IMR-90 (cell line): ENCODE data around the gene TEDC1. TPM values are rescaled to one million over a fixed set of nuclear protein-coding genes. Genes with fewer than 3 reads are reported as not detected.

Source experiments
- ATAC-seq: fragments of 200-7000 bp; cut with Tn5 transposase; 2 replicates; pipeline ENCODE4 v1.9.1; 2020; ENCODE audit warnings: low read depth, mild to moderate bottlenecking, moderate library complexity
- BruUV-seq: library from RNA; stranded (reverse); fragments of 400-500 nt; replicated peaks from 2 replicates; lab custom pipeline; 2021; lab: Mats Ljungman, UMichigan
- CTCF ChIA-PET: fragments of 300-600 bp; formaldehyde crosslinking; extraction: SDS; loops from one replicate; lab custom pipeline; 2021; ENCODE audit warnings: antibody characterized with exemption; lab: Yijun Ruan, JAX
- POLR2A ChIA-PET: fragments of 300-600 bp; sonication (Branson Sonifier 250); formaldehyde crosslinking; loops from one replicate; lab custom pipeline; 2022; ENCODE audit warnings: antibody characterized with exemption; ENCODE audit not compliant: unreplicated experiment; lab: Charles Lee
- DNase-seq: peaks from one replicate; pipeline ENCODE4 v3.0.0; 2013
- H2AFZ ChIP-seq: replicated peaks from 2 replicates; pipeline ENCODE3; 2013; ENCODE audit warnings: low read length, mild to moderate bottlenecking; ENCODE audit not compliant: poor library complexity
- H2AK5ac ChIP-seq: 2 replicates; pipeline ENCODE4 v1.6.1; 2013; ENCODE audit warnings: low read depth, low read length, inconsistent platforms
- H2AK9ac ChIP-seq: replicated peaks from 2 replicates; pipeline ENCODE3; 2013; ENCODE audit warnings: mild to moderate bottlenecking, low read depth, low read length, moderate library complexity; ENCODE audit not compliant: poor library complexity
- H2BK120ac ChIP-seq: 2 replicates; pipeline ENCODE4 v1.6.1; 2013; ENCODE audit warnings: low read depth, low read length, inconsistent platforms
- H2BK15ac ChIP-seq: 3 replicates; pipeline ENCODE4 v1.6.1; 2013; ENCODE audit warnings: low read depth, low read length, inconsistent platforms
- H2BK20ac ChIP-seq: 2 replicates; pipeline ENCODE4 v1.6.1; 2013; ENCODE audit warnings: low read depth, mild to moderate bottlenecking, inconsistent platforms, low read length, moderate library complexity
- H2BK5ac ChIP-seq: 2 replicates; pipeline ENCODE4 v1.6.1; 2013; ENCODE audit warnings: mild to moderate bottlenecking, low read depth, low read length, inconsistent platforms; ENCODE audit not compliant: poor library complexity, severe bottlenecking
- H3K14ac ChIP-seq: replicated peaks from 2 replicates; pipeline ENCODE4 v1.6.1; 2013; ENCODE audit warnings: low read depth, low read length, inconsistent platforms
- H3K18ac ChIP-seq: 2 replicates; pipeline ENCODE4 v1.6.1; 2013; ENCODE audit warnings: low read depth, low read length, control low read depth
- H3K23ac ChIP-seq: 2 replicates; pipeline ENCODE4 v1.6.1; 2013; ENCODE audit warnings: low read depth, low read length, inconsistent platforms
- H3K27ac ChIP-seq: 2 replicates; pipeline ENCODE4 v1.5.1; 2013; ENCODE audit warnings: mild to moderate bottlenecking, control low read depth, low read length; ENCODE audit not compliant: insufficient read depth
- H3K27me3 ChIP-seq: 2 replicates; pipeline ENCODE4 v1.6.1; 2013; ENCODE audit warnings: low read length; ENCODE audit not compliant: control insufficient read depth, insufficient read depth
- H3K36me3 ChIP-seq: 2 replicates; pipeline ENCODE4 v1.6.1; 2013; ENCODE audit warnings: low read length, mixed read lengths; ENCODE audit not compliant: control insufficient read depth, insufficient read depth
- H3K4ac ChIP-seq: 2 replicates; pipeline ENCODE4 v1.6.1; 2013; ENCODE audit warnings: low read depth, low read length, inconsistent platforms
- H3K4me1 ChIP-seq: 2 replicates; pipeline ENCODE4 v1.6.1; 2013; ENCODE audit warnings: low read length, mixed read lengths; ENCODE audit not compliant: control insufficient read depth, insufficient read depth
- H3K4me2 ChIP-seq: 2 replicates; pipeline ENCODE4 v1.6.1; 2013; ENCODE audit warnings: low read depth, mild to moderate bottlenecking, control low read depth, low read length, moderate library complexity
- H3K4me3 ChIP-seq: 2 replicates; pipeline ENCODE4 v1.5.1; 2013; ENCODE audit warnings: low read depth, mild to moderate bottlenecking, control low read depth, low read length, moderate library complexity; ENCODE audit not compliant: insufficient read depth
- H3K56ac ChIP-seq: 2 replicates; pipeline ENCODE4 v1.6.1; 2013; ENCODE audit warnings: low read length, inconsistent platforms; ENCODE audit not compliant: insufficient read depth; ENCODE audit errors: extremely low read depth
- H3K79me1 ChIP-seq, 2 experiments: 2 replicates each; pipeline ENCODE4 v1.6.1; 2013; ENCODE audit warnings: low read length in 2 of 2, inconsistent platforms in 1 of 2, low read depth in 1 of 2
- H3K9ac ChIP-seq: 2 replicates; pipeline ENCODE4 v1.6.1; 2013; ENCODE audit warnings: low read depth, low read length, control low read depth
- H3K9me1 ChIP-seq: 2 replicates; pipeline ENCODE4 v1.6.1; 2013; ENCODE audit warnings: low read length, inconsistent platforms; ENCODE audit not compliant: insufficient read depth
- H3K9me3 ChIP-seq: 2 replicates; pipeline ENCODE4 v1.6.1; 2013; ENCODE audit warnings: low read length; ENCODE audit not compliant: control insufficient read depth, insufficient read depth
- H4K20me1 ChIP-seq: 2 replicates; pipeline ENCODE4 v1.6.1; 2013; ENCODE audit warnings: low read length, inconsistent platforms; ENCODE audit not compliant: insufficient read depth
- H4K5ac ChIP-seq: 2 replicates; pipeline ENCODE4 v1.6.1; 2013; ENCODE audit warnings: mild to moderate bottlenecking, low read depth, low read length, control low read depth
- H4K8ac ChIP-seq, 2 experiments: 2 replicates each; pipeline ENCODE4 v1.6.1; 2013; ENCODE audit warnings: low read depth in 2 of 2, low read length in 2 of 2, control low read depth in 1 of 2, inconsistent platforms in 1 of 2
- H4K91ac ChIP-seq: 2 replicates; pipeline ENCODE4 v1.6.1; 2013; ENCODE audit warnings: low read depth, low read length, inconsistent platforms; ENCODE audit not compliant: insufficient read depth
- BHLHE40 ChIP-seq: fragments of 150-350 bp; IDR thresholded peaks from 2 replicates; pipeline ENCODE4 v1.6.1; 2016; ENCODE audit warnings: mild to moderate bottlenecking, low read depth, low read length
- CEBPB ChIP-seq: IDR thresholded peaks from 2 replicates; pipeline ENCODE4 v1.6.1; 2012; ENCODE audit warnings: low read depth, low read length, improper control_type of control experiment
- CHD1 ChIP-seq: IDR thresholded peaks from 2 replicates; pipeline ENCODE4 v1.6.1; 2012; ENCODE audit warnings: low read depth, low read length, improper control_type of control experiment
- MAFK ChIP-seq: IDR thresholded peaks from 2 replicates; pipeline ENCODE4 v1.6.1; 2012; ENCODE audit warnings: low read depth, low read length, improper control_type of control experiment
- MAZ ChIP-seq: IDR thresholded peaks from 2 replicates; pipeline ENCODE4 v1.6.1; 2012; ENCODE audit warnings: low read depth, mild to moderate bottlenecking, low read length, improper control_type of control experiment, moderate library complexity, borderline replicate concordance
- NFE2L2 ChIP-seq: fragments of 150-350 bp; IDR thresholded peaks from 2 replicates; pipeline ENCODE4 v1.6.1; 2016; ENCODE audit warnings: low read depth, mild to moderate bottlenecking, low read length
- RCOR1 ChIP-seq: IDR thresholded peaks from 2 replicates; pipeline ENCODE4 v1.6.1; 2012; ENCODE audit warnings: mild to moderate bottlenecking, low read length, improper control_type of control experiment; ENCODE audit not compliant: insufficient replicate concordance
- RFX5 ChIP-seq: IDR thresholded peaks from 2 replicates; pipeline ENCODE4 v1.8.0; 2012; ENCODE audit warnings: low read depth, mild to moderate bottlenecking, low read length, moderate library complexity
- USF2 ChIP-seq: fragments of 150-350 bp; IDR thresholded peaks from 2 replicates; pipeline ENCODE4 v1.6.1; 2017; ENCODE audit warnings: mild to moderate bottlenecking, antibody characterized with exemption, low read length, low read depth
- WGBS, 2 experiments: methylation state at CpG; one replicate each; pipeline versions ENCODE4 v1.1.5 to v1.1.7; 2013; ENCODE audit warnings: missing lambda C conversion rate in 2 of 2; ENCODE audit not compliant: insufficient read length in 1 of 2; ENCODE audit errors: extremely low coverage in 2 of 2; 5-methylcytosine and 5-hydroxymethylcytosine counted together
- dilution Hi-C: fragments of 300-500 bp; cut with HindIII; formaldehyde crosslinking; loops from one replicate; pipeline ENCODE4 v1.14.3; 2018; ENCODE audit warnings: low sequenced_read_pairs; ENCODE audit not compliant: unreplicated experiment
- in situ Hi-C: fragments of 300-500 bp; cut with MboI; formaldehyde crosslinking; loops from 3 replicates; pipeline ENCODE4 v1.14.3; 2019; ENCODE audit warnings: low sequenced_read_pairs, inconsistent platforms, mixed read lengths
- intact Hi-C: fragments of 100-400 bp; cut with micrococcal nuclease; formaldehyde crosslinking; loops from 2 replicates; pipeline ENCODE4 v1.10.0; 2022
- polyA plus RNA-seq, 3 experiments: library from polyadenylated mRNA; depleted of rRNA; stranded (reverse); fragments of >200 nt; gene quantifications; 2 replicates each; pipeline ENCODE4 v1.2.3, GENCODE V29; 2012; ENCODE audit warnings: low replicate concordance in 1 of 3
- total RNA-seq: library from RNA; depleted of rRNA; stranded (reverse); fragments of >200 nt; gene quantifications from 2 replicates; pipeline ENCODE4 v1.2.3, GENCODE V29; 2012

The TEDC1 gene
- total and polyA plus RNA-seq, 2 of the 4 experiments (the other 2 are of a cell fraction) = 5.7 to 6.4 TPM

- Histone ChIP-seq H2BK15ac (no peak overlapping the region), H4K91ac (no peak overlapping the region), H3K4ac (no peak overlapping the region), H3K9me3 (no peaks in the 10 kb centered on the region), H3K18ac (no peak overlapping the region), H3K4me2 (no peak overlapping the region), H3K79me1 (no peaks in the 10 kb centered on the region; a peak in 1 of 4 replicates), H2AFZ (no peak overlapping the region), H3K36me3 (peaks cover 72% of the 10 kb centered on the region), H2BK120ac (no peak overlapping the region), H2BK20ac (no peak overlapping the region), H2AK9ac (no peak overlapping the region), H3K27ac (no peak overlapping the region), H3K14ac (no peak overlapping the region), H4K8ac (no peak overlapping the region), H4K5ac (no peak overlapping the region), H3K4me1 (peaks cover 2% of the 10 kb centered on the region; the same call in 1 of the 2 replicates), H2BK5ac (no peak overlapping the region), H3K4me3 (no peak overlapping the region), H3K23ac (no peak overlapping the region), H3K9me1 (0 out of 2 replicates have a peak, but pooled peaks cover 3% of the 10 kb centered on the region), H3K9ac (no peak overlapping the region), H4K20me1 (peaks cover 5% of the 10 kb centered on the region), H2AK5ac (no peak overlapping the region), H3K27me3 (no peaks in the 10 kb centered on the region), H3K56ac (no peak overlapping the region)
- intact Hi-C loops = no loop called here
- ATAC-seq = no peak
- dilution Hi-C loops = no loop called here
- no TSS peak for BruUV-seq
- CTCF ChIA-PET = no interaction called here
- no peak for DNase-seq
- in situ Hi-C loops = no loop called here
- TF ChIP-seq RFX5 = no peak
- TF ChIP-seq CEBPB = no peak
- TF ChIP-seq RCOR1 = no peak
- no peak for TF ChIP-seq MAZ
- TF ChIP-seq BHLHE40 = no peak
- TF ChIP-seq NFE2L2 = no peak
- no peak for TF ChIP-seq MAFK
- TF ChIP-seq CHD1 = no peak
- TF ChIP-seq USF2 = no peak
- POLR2A ChIA-PET = no interaction called here
- 96% methylated on average over 10 of the region's 33 CpGs; no CpG with 5 or more reads in 1 of the 2 experiments for WGBS, 2 experiments
These were observed 26.5 kb upstream of the TEDC1 start for GRCh38 chr14:105464501-105464900.
